K562 (cell line): ENCODE results near the gene COL5A1.

Experiments used
- BACH1 ChIP-seq: fragments of 200-800 bp; sonication (Bioruptor generic); IDR thresholded peaks from 2 replicates; pipeline ENCODE4 v1.6.1; 2016; ENCODE audit warnings: missing genetic modification characterization, missing compliant biosample characterization
- ETV5 ChIP-seq: sonication (generic); formaldehyde crosslinking; IDR thresholded peaks from 2 replicates; pipeline ENCODE4 v1.4.0; 2020; ENCODE audit warnings: low read depth, mild to moderate bottlenecking, missing genetic modification reagents
- GABPB2 ChIP-seq: fragments of 250-450 bp; sonication (Bioruptor Pico); conservative IDR thresholded peaks from 2 replicates; pipeline ENCODE4 v1.5.1; 2021; ENCODE audit warnings: mild to moderate bottlenecking
- TAF9B ChIP-seq: fragments of 450-650 bp; IDR thresholded peaks from 2 replicates; pipeline ENCODE4 v1.6.1; 2018; ENCODE audit warnings: mild to moderate bottlenecking; ENCODE audit not compliant: partially characterized antibody

GRCh38 chr9:134730011-134730760 lies 88.6 kb downstream of the COL5A1 start:
- no peak for TF ChIP-seq BACH1 (tag)
- no peak for TF ChIP-seq ETV5 (CRISPR knock-in tag)
- TF ChIP-seq TAF9B: no peak
- TF ChIP-seq GABPB2 (CRISPR knock-in tag): no peak
